Measurements from ENCODE around the gene HLA-DRB5.
"Not testable (repeated sequence)": the region's sequence is repeated elsewhere in the genome, so short reads cannot be mapped to it uniquely, and the experiment has no call there.

DNA sequence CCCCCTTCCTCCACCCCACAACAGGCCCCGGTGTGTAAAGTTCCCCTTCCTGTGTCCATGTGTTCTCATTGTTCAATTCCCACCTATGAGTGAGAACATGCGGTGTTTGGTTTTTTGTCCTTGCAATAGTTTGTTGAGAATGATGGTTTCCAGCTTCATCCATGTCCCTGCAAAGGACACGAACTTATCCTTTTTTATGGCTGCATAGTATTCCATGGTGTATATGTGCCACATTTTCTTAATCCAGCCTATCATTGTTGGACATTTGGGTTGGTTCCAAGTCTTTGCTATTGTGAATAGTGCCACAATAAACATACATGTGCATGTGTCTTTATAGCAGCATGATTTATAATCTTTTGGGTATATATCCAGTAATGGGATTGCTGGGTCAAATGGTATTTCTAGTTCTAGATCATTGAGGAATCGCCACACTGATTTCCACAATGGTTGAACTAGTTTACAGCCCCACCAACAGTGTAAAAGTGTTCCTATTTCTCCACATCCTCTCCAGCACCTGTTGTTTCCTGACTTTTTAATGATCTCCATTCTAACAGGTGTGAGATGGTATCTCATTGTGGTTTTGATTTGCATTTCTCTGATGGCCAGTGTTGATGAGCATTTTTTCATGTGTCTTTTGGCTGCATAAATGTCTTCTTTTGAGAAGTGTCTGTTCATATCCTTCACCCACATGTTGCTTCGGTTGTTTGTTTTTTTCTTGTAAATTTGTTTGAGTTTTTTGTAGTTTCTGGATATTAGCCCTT lies 62.2 kb downstream of the HLA-DRB5 start:
- TF ChIP-seq, protein P1, sequence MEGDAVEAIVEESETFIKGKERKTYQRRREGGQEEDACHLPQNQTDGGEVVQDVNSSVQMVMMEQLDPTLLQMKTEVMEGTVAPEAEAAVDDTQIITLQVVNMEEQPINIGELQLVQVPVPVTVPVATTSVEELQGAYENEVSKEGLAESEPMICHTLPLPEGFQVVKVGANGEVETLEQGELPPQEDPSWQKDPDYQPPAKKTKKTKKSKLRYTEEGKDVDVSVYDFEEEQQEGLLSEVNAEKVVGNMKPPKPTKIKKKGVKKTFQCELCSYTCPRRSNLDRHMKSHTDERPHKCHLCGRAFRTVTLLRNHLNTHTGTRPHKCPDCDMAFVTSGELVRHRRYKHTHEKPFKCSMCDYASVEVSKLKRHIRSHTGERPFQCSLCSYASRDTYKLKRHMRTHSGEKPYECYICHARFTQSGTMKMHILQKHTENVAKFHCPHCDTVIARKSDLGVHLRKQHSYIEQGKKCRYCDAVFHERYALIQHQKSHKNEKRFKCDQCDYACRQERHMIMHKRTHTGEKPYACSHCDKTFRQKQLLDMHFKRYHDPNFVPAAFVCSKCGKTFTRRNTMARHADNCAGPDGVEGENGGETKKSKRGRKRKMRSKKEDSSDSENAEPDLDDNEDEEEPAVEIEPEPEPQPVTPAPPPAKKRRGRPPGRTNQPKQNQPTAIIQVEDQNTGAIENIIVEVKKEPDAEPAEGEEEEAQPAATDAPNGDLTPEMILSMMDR (IDR thresholded peaks at IDR 0.05) = not testable (repeated sequence)
- TF ChIP-seq POLR2A (IDR thresholded peaks at IDR 0.05) = not testable (repeated sequence)
